Mammary epithelial cell (primary cell): ENCODE data around the gene ROBO4.

ENCODE experiments used
- EZH2 ChIP-seq: IDR thresholded peaks from 2 replicates; pipeline ENCODE4 v1.6.1; 2012; ENCODE audit warnings: low read length, inconsistent platforms, borderline replicate concordance
- TF ChIP-seq, protein P1 (sequence below), 2 donors: IDR thresholded peaks in 1 of 2; conservative IDR thresholded peaks in 1 of 2; 2 replicates each; pipeline ENCODE4 v1.5.1; 2011 to 2012; ENCODE audit warnings: inconsistent platforms in 2 of 2, low read length in 2 of 2, mild to moderate bottlenecking in 2 of 2, control low read depth in 1 of 2, low read depth in 1 of 2; ENCODE audit not compliant: insufficient read depth in 1 of 2; ENCODE audit errors: extremely low read depth in 1 of 2

DNA sequence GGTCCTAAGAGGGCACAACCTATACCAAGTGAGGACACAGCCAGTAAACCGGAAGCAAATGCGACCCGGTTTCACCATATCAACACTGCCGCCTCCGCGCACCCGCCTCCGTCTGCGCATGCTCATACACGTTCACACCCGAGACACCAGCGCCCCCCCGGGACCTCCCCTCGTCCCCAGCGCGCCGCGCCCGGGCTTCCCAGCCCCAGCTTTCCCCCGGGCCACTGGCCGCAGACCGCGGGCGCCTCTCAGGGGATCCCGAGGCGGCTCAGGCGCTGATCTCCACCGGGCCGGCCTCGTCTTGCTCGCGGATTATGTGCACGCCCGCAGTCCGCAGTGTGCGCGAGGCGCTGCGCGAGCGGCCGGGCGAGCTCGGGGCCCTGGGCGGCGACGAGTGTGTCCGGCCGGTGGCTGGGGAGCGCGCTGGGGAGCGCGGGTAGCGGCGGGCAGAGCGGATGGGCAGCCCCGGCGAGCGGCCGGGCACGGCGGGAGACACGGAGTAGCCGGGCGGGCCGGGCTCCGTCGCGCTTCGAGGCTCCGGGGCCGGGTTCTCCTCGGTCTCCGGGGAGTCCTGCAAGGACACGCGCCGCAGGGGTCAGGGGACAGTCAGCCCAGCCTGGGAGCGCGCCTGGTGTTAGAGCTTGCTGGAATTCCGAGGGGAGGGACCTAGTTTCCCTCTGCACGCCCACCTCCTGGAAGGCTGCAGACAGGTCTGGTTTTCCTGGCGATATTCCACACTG lies 23.4 kb upstream of the ROBO4 start:
- TF ChIP-seq, protein P1, sequence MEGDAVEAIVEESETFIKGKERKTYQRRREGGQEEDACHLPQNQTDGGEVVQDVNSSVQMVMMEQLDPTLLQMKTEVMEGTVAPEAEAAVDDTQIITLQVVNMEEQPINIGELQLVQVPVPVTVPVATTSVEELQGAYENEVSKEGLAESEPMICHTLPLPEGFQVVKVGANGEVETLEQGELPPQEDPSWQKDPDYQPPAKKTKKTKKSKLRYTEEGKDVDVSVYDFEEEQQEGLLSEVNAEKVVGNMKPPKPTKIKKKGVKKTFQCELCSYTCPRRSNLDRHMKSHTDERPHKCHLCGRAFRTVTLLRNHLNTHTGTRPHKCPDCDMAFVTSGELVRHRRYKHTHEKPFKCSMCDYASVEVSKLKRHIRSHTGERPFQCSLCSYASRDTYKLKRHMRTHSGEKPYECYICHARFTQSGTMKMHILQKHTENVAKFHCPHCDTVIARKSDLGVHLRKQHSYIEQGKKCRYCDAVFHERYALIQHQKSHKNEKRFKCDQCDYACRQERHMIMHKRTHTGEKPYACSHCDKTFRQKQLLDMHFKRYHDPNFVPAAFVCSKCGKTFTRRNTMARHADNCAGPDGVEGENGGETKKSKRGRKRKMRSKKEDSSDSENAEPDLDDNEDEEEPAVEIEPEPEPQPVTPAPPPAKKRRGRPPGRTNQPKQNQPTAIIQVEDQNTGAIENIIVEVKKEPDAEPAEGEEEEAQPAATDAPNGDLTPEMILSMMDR (conservative IDR thresholded peaks at IDR 0.05 in 1 of 2, IDR thresholded peaks at IDR 0.05 in 1 of 2; ENCODE audit: extremely low read depth in 1 of 2, insufficient read depth in 1 of 2, low read depth in 1 of 2, low read length in 2 of 2), result no peak
- TF ChIP-seq EZH2, result no peak
